HL-60 (cell line): ENCODE results near the gene FMNL2.
A peak's percentile ranks its signal among the peaks of the same experiment; 100 is the strongest.

Source experiments
- DNase-seq, 2 experiments: peaks; one replicate each; pipeline ENCODE4 v3.0.0-alpha.2; 2010 to 2020; ENCODE audit warnings: low read depth in 1 of 2, low spot score in 1 of 2
- H3K27ac ChIP-seq: fragments of 250-450 bp; sonication (Bioruptor Pico); replicated peaks from 2 replicates; pipeline ENCODE4 v1.5.1; 2020; ENCODE audit warnings: mild to moderate bottlenecking, moderate library complexity
- H3K27me3 ChIP-seq: fragments of 250-450 bp; sonication (Bioruptor Pico); 2 replicates; pipeline ENCODE4 v1.5.1; 2021; ENCODE audit warnings: mild to moderate bottlenecking, moderate library complexity; ENCODE audit not compliant: insufficient read depth, poor library complexity, severe bottlenecking
- H3K4me3 ChIP-seq: replicated peaks from 2 replicates; pipeline ENCODE4 v1.5.1; 2011; ENCODE audit warnings: mild to moderate bottlenecking, control low read depth, low read length; ENCODE audit not compliant: insufficient read depth
- CTCF ChIP-seq: IDR thresholded peaks from one replicate; pipeline ENCODE4 v1.5.1; 2011; ENCODE audit warnings: low read length, control low read depth, inconsistent platforms; ENCODE audit not compliant: insufficient read depth
- GABPA ChIP-seq: IDR thresholded peaks from 2 replicates; pipeline ENCODE4 v1.6.1; 2012; ENCODE audit warnings: low read depth
- POLR2AphosphoS5 ChIP-seq: IDR thresholded peaks from 2 replicates; pipeline ENCODE4 v1.6.1; 2012; ENCODE audit warnings: low read depth
- SPI1 ChIP-seq: IDR thresholded peaks from 2 replicates; pipeline ENCODE4 v1.6.1; 2012; ENCODE audit warnings: low read depth, mild to moderate bottlenecking, borderline replicate concordance
- TF ChIP-seq, protein P1 (sequence below): IDR thresholded peaks from 2 replicates; pipeline ENCODE4 v1.6.1; 2012; ENCODE audit warnings: low read depth; ENCODE audit not compliant: insufficient replicate concordance

Gene FMNL2

DNA sequence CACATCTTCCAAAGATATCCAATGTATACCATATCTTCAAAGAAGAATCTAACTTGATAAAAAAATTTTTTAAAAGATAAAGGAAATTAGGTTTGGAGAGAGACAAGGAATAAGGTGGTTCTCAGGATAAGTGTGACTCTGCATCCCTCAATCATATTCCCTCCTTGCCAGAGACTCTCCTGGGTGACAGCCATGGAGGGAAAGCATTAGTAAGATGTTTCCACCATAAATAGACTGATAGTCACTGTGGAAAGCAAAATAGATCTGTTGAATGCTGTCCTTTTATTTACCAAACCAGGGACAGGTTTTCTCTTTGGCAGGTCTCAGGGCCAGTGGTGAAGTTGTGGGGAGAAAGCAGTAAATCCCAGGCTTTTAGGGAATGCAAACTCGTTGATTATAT, 274.7 kb downstream of the FMNL2 start:
- H3K4me3 ChIP-seq, result no peak overlapping the region
- TF ChIP-seq CTCF, result no peak
- no peaks in the 10 kb centered on the region for H3K27me3 ChIP-seq
- DNase-seq, result no peak
- no peak overlapping the region for H3K27ac ChIP-seq

DNA sequence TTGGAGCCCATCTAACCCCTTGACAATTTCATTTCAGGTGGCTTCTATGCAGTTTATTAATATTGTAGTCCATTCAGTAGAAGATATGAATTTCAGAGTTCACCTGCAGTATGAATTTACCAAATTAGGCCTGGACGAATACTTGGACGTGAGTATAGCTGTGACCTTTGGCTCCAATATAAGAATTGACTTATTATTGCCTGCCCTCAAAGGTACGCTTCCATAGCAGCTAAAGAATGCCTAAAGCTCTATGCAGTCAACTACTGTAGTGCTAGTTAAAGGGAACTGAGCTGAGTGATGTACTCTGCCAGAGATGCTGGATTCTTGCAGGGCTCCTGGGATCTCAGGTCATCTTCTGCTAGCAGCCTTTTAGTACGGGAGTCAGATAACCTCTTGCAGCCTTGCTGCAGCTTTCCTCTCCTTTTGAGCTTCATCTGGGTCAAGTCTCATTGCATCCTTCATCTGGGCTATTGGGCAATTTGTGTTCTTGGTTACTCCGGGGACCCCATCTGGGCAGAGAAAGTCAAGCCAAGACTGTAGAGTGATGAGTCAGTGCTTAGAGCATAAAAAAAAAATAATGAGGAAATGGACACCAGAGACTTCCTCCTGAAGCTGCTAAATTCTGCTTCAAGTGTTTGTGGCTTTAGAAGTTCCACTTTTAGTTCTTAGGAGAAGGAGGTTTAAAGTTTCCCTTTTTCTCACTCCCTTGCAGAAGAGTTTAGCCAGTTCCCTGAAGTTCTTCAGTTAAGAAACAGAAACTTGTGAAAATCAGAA, 276.7 kb downstream of the FMNL2 start:
- no peak for TF ChIP-seq GABPA
- TF ChIP-seq POLR2AphosphoS5, result peak; percentile 34; the same call in 1 of the 2 replicates
- peak; percentile 97 for TF ChIP-seq SPI1
- Histone ChIP-seq H3K27ac (peak overlapping the region; percentile 82), H3K27me3 (no peaks in the 10 kb centered on the region), H3K4me3 (no peak overlapping the region)
- DNase-seq, result peak; percentile 94 to 96

- DNase-seq, result no peak
- H3K4me3 ChIP-seq, result no peak overlapping the region
- TF ChIP-seq GABPA, result no peak
- TF ChIP-seq SPI1, result no peak
- H3K27ac ChIP-seq, result peak overlapping the region; percentile 82
- H3K27me3 ChIP-seq, result no peaks in the 10 kb centered on the region
Measured at GRCh38 chr2:152613235-152613634, 278.3 kb downstream of the FMNL2 start.

DNA sequence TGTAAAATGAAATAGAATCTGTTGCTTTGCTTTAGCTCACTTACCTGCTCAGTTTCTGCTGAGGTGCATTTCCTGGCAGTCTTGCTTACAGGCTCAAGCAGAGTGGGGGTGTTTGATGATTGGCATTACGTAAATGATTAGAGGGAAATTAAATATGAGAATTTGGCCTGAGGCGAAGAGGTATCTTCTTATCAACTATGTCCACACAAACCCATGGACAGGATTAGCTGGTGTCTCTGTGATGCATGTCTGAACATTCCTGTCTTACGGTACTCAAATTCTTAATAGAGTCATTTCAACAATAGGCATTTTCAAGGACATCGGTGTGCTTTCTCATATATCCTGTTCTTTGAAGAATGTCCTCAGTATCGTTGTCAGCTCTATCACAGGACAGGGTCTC, 280.2 kb downstream of the FMNL2 start:
- no peak for DNase-seq
- Histone ChIP-seq H3K4me3 (no peak overlapping the region), H3K27ac (no peak overlapping the region), H3K27me3 (no peaks in the 10 kb centered on the region)
- TF ChIP-seq GABPA (no peak), POLR2AphosphoS5 (no peak), SPI1 (no peak), CTCF (no peak)
- TF ChIP-seq, protein P1, sequence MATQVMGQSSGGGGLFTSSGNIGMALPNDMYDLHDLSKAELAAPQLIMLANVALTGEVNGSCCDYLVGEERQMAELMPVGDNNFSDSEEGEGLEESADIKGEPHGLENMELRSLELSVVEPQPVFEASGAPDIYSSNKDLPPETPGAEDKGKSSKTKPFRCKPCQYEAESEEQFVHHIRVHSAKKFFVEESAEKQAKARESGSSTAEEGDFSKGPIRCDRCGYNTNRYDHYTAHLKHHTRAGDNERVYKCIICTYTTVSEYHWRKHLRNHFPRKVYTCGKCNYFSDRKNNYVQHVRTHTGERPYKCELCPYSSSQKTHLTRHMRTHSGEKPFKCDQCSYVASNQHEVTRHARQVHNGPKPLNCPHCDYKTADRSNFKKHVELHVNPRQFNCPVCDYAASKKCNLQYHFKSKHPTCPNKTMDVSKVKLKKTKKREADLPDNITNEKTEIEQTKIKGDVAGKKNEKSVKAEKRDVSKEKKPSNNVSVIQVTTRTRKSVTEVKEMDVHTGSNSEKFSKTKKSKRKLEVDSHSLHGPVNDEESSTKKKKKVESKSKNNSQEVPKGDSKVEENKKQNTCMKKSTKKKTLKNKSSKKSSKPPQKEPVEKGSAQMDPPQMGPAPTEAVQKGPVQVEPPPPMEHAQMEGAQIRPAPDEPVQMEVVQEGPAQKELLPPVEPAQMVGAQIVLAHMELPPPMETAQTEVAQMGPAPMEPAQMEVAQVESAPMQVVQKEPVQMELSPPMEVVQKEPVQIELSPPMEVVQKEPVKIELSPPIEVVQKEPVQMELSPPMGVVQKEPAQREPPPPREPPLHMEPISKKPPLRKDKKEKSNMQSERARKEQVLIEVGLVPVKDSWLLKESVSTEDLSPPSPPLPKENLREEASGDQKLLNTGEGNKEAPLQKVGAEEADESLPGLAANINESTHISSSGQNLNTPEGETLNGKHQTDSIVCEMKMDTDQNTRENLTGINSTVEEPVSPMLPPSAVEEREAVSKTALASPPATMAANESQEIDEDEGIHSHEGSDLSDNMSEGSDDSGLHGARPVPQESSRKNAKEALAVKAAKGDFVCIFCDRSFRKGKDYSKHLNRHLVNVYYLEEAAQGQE, result no peak

- Histone ChIP-seq H3K27ac (no peak overlapping the region), H3K27me3 (no peaks in the 10 kb centered on the region), H3K4me3 (no peak overlapping the region)
- DNase-seq, result no peak
- no peak for TF ChIP-seq SPI1
- TF ChIP-seq GABPA, result no peak
- no peak for TF ChIP-seq POLR2AphosphoS5
- TF ChIP-seq, protein P1, result no peak
- TF ChIP-seq CTCF, result no peak
Measured at GRCh38 chr2:152617456-152618192, 282.6 kb downstream of the FMNL2 start.
